ENCODE results near the gene CCL27. TPM values are rescaled to one million over a fixed set of nuclear protein-coding genes. Genes with fewer than 3 reads are reported as not detected.

Gene CCL27
- polyA plus RNA-seq, 2 of the 4 experiments (the other 2 are of a cell fraction), result 0.22 to 0.27 TPM

GRCh38 chr9:34627716-34628655 lies 34.5 kb downstream of the CCL27 start:
- 51% methylated on average over 19 of the region's 20 CpGs for WGBS (ENCODE audit: missing lambda C conversion rate)
- peak in 1 of 2 experiments; percentile 3; a peak in 1 of 6 replicates for ATAC-seq
- DNase-seq (ENCODE audit: low read depth in 1 of 2, low spot score in 1 of 2), result no peak
- no peak for FAIRE-seq
- H3K9me3 ChIP-seq, result no peaks in the 10 kb centered on the region
- H3K4me2 ChIP-seq, result peak overlapping the region; percentile 95
- H3K4me3 ChIP-seq, result peak overlapping the region; percentile 49
- TF ChIP-seq KDM5A (IDR thresholded peaks at IDR 0.05), result no peak
- TF ChIP-seq EHF (CRISPR knock-in tag; IDR thresholded peaks at IDR 0.05), result no peak
- no peak for TF ChIP-seq JUNB (IDR thresholded peaks at IDR 0.05)
- TF ChIP-seq CHD2 (IDR thresholded peaks at IDR 0.05; ENCODE audit: low read length, partially characterized antibody), result no peak
- no peak for TF ChIP-seq RCOR1 (IDR thresholded peaks at IDR 0.05; ENCODE audit: low read depth, low read length)
- no peak for TF ChIP-seq RARB (CRISPR knock-in tag; IDR thresholded peaks at IDR 0.05)
- TF ChIP-seq NFE2L2 (conservative IDR thresholded peaks at IDR 0.05; ENCODE audit: low read length), result no peak
- no peak for TF ChIP-seq EP300 (IDR thresholded peaks at IDR 0.05)
- TF ChIP-seq, protein P1, sequence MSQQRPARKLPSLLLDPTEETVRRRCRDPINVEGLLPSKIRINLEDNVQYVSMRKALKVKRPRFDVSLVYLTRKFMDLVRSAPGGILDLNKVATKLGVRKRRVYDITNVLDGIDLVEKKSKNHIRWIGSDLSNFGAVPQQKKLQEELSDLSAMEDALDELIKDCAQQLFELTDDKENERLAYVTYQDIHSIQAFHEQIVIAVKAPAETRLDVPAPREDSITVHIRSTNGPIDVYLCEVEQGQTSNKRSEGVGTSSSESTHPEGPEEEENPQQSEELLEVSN (IDR thresholded peaks at IDR 0.05; ENCODE audit: borderline replicate concordance, low read depth), result no peak
- TF ChIP-seq REST (IDR thresholded peaks at IDR 0.05), result no peak
- TF ChIP-seq USF2 (IDR thresholded peaks at IDR 0.05), result no peak
- no peak overlapping the region for H3K27ac ChIP-seq
- H3K4me1 ChIP-seq, result peaks cover 13% of the 10 kb centered on the region; the same call in 1 of the 3 replicates
- ChIA-PET CTCF (interaction anchor here (0.7 to 13.3 kb wide), 3 partner anchors 17 to 37 kb away, joined by 3 to 429 read pairs (median 4); partner anchors contain the start of gene RPP25L), POLR2A (no interaction called here)

GRCh38 chr9:34625186-34625486 lies 37.3 kb downstream of the CCL27 start:
- no peak for ATAC-seq
- no peaks in the 10 kb centered on the region for H3K9me3 ChIP-seq
- WGBS (ENCODE audit: missing lambda C conversion rate), result 62% methylated on average over 3 of the region's 3 CpGs
- TF ChIP-seq CBX8 (IDR thresholded peaks at IDR 0.05) (no peak), POLR2A (IDR thresholded peaks at IDR 0.05; ENCODE audit: low read length) (no peak), FOSB (CRISPR knock-in tag; IDR thresholded peaks at IDR 0.05) (no peak), MYC (IDR thresholded peaks at IDR 0.05; ENCODE audit: borderline replicate concordance, low read length) (no peak), POLR2AphosphoS2 (conservative IDR thresholded peaks at IDR 0.05; ENCODE audit: low read length) (no peak), KDM1A (IDR thresholded peaks at IDR 0.05; ENCODE audit: low read depth) (no peak), SMC3 (IDR thresholded peaks at IDR 0.05) (no peak), EHF (CRISPR knock-in tag; IDR thresholded peaks at IDR 0.05) (no peak), HOXB13 (CRISPR knock-in tag; IDR thresholded peaks at IDR 0.05; ENCODE audit: low read depth) (no peak), ZC3H11A (IDR thresholded peaks at IDR 0.05) (no peak)
- TF ChIP-seq, protein P2, sequence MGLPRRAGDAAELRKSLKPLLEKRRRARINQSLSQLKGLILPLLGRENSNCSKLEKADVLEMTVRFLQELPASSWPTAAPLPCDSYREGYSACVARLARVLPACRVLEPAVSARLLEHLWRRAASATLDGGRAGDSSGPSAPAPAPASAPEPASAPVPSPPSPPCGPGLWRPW (IDR thresholded peaks at IDR 0.05), result no peak
- H3K4me2 ChIP-seq, result no peak overlapping the region
- peaks cover 5% of the 10 kb centered on the region; the same call in 1 of the 3 replicates for H3K4me1 ChIP-seq
- ChIA-PET CTCF (interaction anchor here (1.1 to 7.4 kb wide), 7 partner anchors 9 to 33 kb away, joined by 5 to 118 read pairs (median 11); partner anchors contain the start of genes RPP25L and SIGMAR1), POLR2A (interaction anchor here (1.9 kb wide), 1 partner anchor 13 kb away, joined by 6 read pairs; the partner anchor contains the start of gene SIGMAR1)
- H3K27ac ChIP-seq, result no peak overlapping the region
- FAIRE-seq, result no peak
- no peak for DNase-seq (ENCODE audit: low read depth in 1 of 2, low spot score in 1 of 2)
- no peak overlapping the region for H3K4me3 ChIP-seq
